Measurements from ENCODE around the gene GMDS. TPM values are rescaled to one million over a fixed set of nuclear protein-coding genes. Genes with fewer than 3 reads are reported as not detected.

Gene GMDS
- total RNA-seq, 1 experiment from 2014 or later, result 31.1 TPM

DNA sequence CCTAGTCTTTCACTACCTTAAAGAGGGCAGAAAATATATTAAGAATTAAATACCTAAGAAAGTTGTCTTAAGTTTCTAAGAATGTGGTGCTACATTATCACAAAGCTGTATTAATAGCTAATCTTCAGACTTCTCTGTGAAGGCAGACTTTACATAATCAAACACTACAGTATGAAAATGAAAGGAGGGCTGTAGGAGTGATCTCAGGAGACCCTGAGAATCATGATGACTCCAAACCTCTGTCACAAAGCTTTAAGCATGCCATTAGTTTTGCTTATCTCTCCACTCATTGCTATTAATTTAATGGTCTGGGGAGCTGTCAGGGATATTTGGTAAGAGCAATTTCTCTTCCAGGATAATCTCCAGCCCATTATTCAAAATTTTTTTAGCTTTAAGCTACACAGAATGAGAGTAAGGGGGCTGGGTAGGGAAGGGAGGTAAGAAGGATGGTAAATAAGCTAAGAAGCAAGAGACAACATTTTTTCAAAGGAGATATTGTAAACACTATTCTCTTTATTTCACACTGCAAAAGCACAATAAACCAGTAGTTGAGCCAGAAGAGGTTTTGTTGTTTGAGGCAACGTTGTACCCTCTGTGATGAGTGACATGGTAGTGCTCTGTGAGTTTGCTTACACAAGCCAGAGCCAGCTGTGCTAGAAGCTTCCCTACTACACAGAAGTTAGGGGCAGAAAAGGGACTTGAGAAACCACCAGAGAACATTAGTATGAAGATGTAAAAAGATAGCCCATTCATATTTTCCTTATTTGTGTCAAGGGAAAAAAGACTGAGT lies 258.8 kb downstream of the GMDS start:
- H3K36me3 Mint-ChIP-seq (ENCODE audit: insufficient read depth, unreplicated experiment), result no peaks in the 10 kb centered on the region
- no TSS peak for BruUV-seq (replicated peaks)
- H3K27ac Mint-ChIP-seq (ENCODE audit: unreplicated experiment), result no peak overlapping the region
- ChIA-PET CTCF (no interaction called here), POLR2A (no interaction called here)
- intact Hi-C loops (cut with micrococcal nuclease; ENCODE audit: unreplicated experiment), result no loop called here
- TF ChIP-seq, protein P1, sequence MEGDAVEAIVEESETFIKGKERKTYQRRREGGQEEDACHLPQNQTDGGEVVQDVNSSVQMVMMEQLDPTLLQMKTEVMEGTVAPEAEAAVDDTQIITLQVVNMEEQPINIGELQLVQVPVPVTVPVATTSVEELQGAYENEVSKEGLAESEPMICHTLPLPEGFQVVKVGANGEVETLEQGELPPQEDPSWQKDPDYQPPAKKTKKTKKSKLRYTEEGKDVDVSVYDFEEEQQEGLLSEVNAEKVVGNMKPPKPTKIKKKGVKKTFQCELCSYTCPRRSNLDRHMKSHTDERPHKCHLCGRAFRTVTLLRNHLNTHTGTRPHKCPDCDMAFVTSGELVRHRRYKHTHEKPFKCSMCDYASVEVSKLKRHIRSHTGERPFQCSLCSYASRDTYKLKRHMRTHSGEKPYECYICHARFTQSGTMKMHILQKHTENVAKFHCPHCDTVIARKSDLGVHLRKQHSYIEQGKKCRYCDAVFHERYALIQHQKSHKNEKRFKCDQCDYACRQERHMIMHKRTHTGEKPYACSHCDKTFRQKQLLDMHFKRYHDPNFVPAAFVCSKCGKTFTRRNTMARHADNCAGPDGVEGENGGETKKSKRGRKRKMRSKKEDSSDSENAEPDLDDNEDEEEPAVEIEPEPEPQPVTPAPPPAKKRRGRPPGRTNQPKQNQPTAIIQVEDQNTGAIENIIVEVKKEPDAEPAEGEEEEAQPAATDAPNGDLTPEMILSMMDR (IDR thresholded peaks at IDR 0.05; ENCODE audit: insufficient read depth in 1 of 2, low read depth in 1 of 2, low read length in 1 of 2, severe bottlenecking in 1 of 2, unreplicated experiment in 1 of 2), result no peak
- Histone ChIP-seq H3K4me1 (no peaks in the 10 kb centered on the region), H3K27me3 (replicated peaks; ENCODE audit: control insufficient read depth, insufficient read depth, low read length) (no peaks in the 10 kb centered on the region), H3K9me3 (no peaks in the 10 kb centered on the region), H3K36me3 (ENCODE audit: control insufficient read depth, insufficient read depth, low read length) (no peaks in the 10 kb centered on the region), H3K4me3 (ENCODE audit: low read depth, low read length) (no peak overlapping the region)
- H3K4me3 Mint-ChIP-seq (ENCODE audit: unreplicated experiment), result no peak overlapping the region
- no peaks in the 10 kb centered on the region for H3K9me3 Mint-ChIP-seq (ENCODE audit: unreplicated experiment)
- H3K4me1 Mint-ChIP-seq (ENCODE audit: low read depth, unreplicated experiment), result no peaks in the 10 kb centered on the region
- no peaks in the 10 kb centered on the region for H3K27me3 Mint-ChIP-seq (ENCODE audit: insufficient read depth, unreplicated experiment)
- DNase-seq, result no peak

DNA sequence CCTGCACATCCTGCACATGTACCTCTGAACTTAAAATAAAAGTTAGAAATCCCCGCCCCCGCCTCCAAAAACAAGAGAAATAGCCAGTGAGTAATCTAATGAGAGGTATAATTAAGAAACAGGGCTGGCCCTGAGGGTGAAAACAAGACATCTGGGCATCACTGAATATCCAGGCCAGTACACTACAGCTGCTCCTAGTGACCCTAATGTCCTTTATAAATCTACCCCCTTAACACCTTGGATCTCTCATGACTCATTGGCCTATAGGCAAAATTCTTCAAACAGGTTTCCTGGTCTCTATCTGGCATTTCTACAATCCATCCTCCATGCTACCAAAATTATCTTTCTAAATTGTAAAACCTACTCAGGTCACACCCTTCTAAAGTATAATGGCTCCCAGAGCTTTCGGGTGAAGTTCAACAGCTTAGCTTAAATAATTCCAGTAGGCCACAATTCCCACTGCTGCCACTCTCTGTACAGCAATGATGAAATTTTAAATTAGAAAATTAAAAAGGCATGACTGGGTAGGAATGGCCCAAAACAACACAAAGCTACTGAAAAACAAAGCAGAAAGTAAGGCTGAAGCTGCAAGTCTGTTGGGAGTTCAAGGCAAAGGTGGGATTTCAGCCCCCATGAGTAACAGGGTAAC lies 260.9 kb downstream of the GMDS start:
- Mint-ChIP-seq H3K36me3 (ENCODE audit: insufficient read depth, unreplicated experiment) (no peaks in the 10 kb centered on the region), H3K9me3 (ENCODE audit: unreplicated experiment) (peaks cover 21% of the 10 kb centered on the region), H3K4me1 (ENCODE audit: low read depth, unreplicated experiment) (no peaks in the 10 kb centered on the region), H3K4me3 (ENCODE audit: unreplicated experiment) (no peak overlapping the region), H3K27ac (ENCODE audit: unreplicated experiment) (no peak overlapping the region), H3K27me3 (ENCODE audit: insufficient read depth, unreplicated experiment) (no peaks in the 10 kb centered on the region)
- intact Hi-C loops (cut with micrococcal nuclease; ENCODE audit: unreplicated experiment), result no loop called here
- no TSS peak for BruUV-seq (replicated peaks)
- H3K4me1 ChIP-seq, result no peaks in the 10 kb centered on the region
- no peaks in the 10 kb centered on the region for H3K36me3 ChIP-seq (ENCODE audit: control insufficient read depth, insufficient read depth, low read length)
- TF ChIP-seq, protein P1 (IDR thresholded peaks at IDR 0.05; ENCODE audit: insufficient read depth in 1 of 2, low read depth in 1 of 2, low read length in 1 of 2, severe bottlenecking in 1 of 2, unreplicated experiment in 1 of 2), result no peak
- H3K4me3 ChIP-seq (ENCODE audit: low read depth, low read length), result no peak overlapping the region
- H3K27me3 ChIP-seq (replicated peaks; ENCODE audit: control insufficient read depth, insufficient read depth, low read length), result no peaks in the 10 kb centered on the region
- H3K9me3 ChIP-seq, result no peaks in the 10 kb centered on the region
- POLR2A ChIA-PET, result no interaction called here
- CTCF ChIA-PET, result no interaction called here
- DNase-seq, result no peak

DNA sequence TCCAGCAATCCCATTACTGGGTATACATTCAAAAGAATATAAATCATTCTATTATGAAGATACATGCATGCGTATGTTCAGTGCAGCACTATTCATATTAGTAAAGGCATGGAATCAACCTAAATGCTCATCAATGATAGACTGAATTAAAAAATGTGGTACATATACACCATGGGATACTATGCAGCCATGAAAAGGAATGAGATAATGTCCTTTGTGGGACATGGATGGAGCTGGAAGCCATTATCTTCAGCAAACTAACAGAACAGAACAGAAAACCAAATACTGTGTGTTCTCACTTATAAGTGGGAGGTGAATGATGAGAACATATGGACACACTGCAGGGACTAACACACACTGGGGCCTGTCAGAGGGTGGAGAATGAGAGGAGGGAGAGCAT lies 261.6 kb downstream of the GMDS start:
- CTCF ChIA-PET, result no interaction called here
- Histone ChIP-seq H3K36me3 (ENCODE audit: control insufficient read depth, insufficient read depth, low read length) (no peaks in the 10 kb centered on the region), H3K9me3 (no peaks in the 10 kb centered on the region), H3K27me3 (replicated peaks; ENCODE audit: control insufficient read depth, insufficient read depth, low read length) (no peaks in the 10 kb centered on the region), H3K4me1 (no peaks in the 10 kb centered on the region), H3K4me3 (ENCODE audit: low read depth, low read length) (no peak overlapping the region)
- peaks cover 21% of the 10 kb centered on the region for H3K9me3 Mint-ChIP-seq (ENCODE audit: unreplicated experiment)
- no peaks in the 10 kb centered on the region for H3K36me3 Mint-ChIP-seq (ENCODE audit: insufficient read depth, unreplicated experiment)
- POLR2A ChIA-PET, result no interaction called here
- no peak overlapping the region for H3K4me3 Mint-ChIP-seq (ENCODE audit: unreplicated experiment)
- no peaks in the 10 kb centered on the region for H3K27me3 Mint-ChIP-seq (ENCODE audit: insufficient read depth, unreplicated experiment)
- TF ChIP-seq, protein P1 (IDR thresholded peaks at IDR 0.05; ENCODE audit: insufficient read depth in 1 of 2, low read depth in 1 of 2, low read length in 1 of 2, severe bottlenecking in 1 of 2, unreplicated experiment in 1 of 2), result no peak
- DNase-seq, result no peak
- intact Hi-C loops (cut with micrococcal nuclease; ENCODE audit: unreplicated experiment), result no loop called here
- H3K27ac Mint-ChIP-seq (ENCODE audit: unreplicated experiment), result no peak overlapping the region
- BruUV-seq (replicated peaks), result no TSS peak
- H3K4me1 Mint-ChIP-seq (ENCODE audit: low read depth, unreplicated experiment), result no peaks in the 10 kb centered on the region

Measured in Caco-2 (cell line).